Measurements from ENCODE around the gene DUSP15. TPM values are rescaled to one million over a fixed set of nuclear protein-coding genes. Genes with fewer than 3 reads are reported as not detected.
A peak's percentile ranks its signal among the peaks of the same experiment; 100 is the strongest.

The DUSP15 gene
- total RNA-seq, 1 donor from 2014 or later = 19.3 TPM

DNA sequence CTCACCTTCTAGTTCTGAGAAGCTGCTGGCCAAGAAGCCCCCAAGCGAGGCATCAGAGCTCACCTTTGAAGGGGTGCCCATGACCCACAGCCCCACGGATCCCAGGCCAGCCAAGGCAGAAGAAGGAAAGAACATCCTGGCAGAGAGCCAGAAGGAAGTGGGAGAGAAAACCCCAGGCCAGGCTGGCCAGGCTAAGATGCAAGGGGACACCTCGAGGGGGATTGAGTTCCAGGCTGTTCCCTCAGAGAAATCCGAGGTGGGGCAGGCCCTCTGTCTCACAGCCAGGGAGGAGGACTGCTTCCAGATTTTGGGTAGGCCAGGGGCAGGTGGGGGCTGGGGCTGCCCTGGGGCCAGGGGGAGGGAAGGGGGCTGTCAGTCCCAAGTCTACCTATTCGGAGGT is 48.9 kb downstream of the DUSP15 start:
- TF ChIP-seq, protein P1, sequence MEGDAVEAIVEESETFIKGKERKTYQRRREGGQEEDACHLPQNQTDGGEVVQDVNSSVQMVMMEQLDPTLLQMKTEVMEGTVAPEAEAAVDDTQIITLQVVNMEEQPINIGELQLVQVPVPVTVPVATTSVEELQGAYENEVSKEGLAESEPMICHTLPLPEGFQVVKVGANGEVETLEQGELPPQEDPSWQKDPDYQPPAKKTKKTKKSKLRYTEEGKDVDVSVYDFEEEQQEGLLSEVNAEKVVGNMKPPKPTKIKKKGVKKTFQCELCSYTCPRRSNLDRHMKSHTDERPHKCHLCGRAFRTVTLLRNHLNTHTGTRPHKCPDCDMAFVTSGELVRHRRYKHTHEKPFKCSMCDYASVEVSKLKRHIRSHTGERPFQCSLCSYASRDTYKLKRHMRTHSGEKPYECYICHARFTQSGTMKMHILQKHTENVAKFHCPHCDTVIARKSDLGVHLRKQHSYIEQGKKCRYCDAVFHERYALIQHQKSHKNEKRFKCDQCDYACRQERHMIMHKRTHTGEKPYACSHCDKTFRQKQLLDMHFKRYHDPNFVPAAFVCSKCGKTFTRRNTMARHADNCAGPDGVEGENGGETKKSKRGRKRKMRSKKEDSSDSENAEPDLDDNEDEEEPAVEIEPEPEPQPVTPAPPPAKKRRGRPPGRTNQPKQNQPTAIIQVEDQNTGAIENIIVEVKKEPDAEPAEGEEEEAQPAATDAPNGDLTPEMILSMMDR (IDR thresholded peaks at IDR 0.05; ENCODE audit: partially characterized antibody, unreplicated experiment) = no peak
- Mint-ChIP-seq H3K4me1 (ENCODE audit: low read depth, unreplicated experiment) (peaks cover 18% of the 10 kb centered on the region), H3K9me3 (ENCODE audit: unreplicated experiment) (peaks cover 2% of the 10 kb centered on the region), H3K4me3 (ENCODE audit: unreplicated experiment) (no peak overlapping the region), H3K27ac (ENCODE audit: unreplicated experiment) (no peak overlapping the region), H3K27me3 (ENCODE audit: unreplicated experiment) (peaks cover 4% of the 10 kb centered on the region), H3K36me3 (ENCODE audit: unreplicated experiment) (no peaks in the 10 kb centered on the region)
- peak; percentile 21 for DNase-seq

DNA sequence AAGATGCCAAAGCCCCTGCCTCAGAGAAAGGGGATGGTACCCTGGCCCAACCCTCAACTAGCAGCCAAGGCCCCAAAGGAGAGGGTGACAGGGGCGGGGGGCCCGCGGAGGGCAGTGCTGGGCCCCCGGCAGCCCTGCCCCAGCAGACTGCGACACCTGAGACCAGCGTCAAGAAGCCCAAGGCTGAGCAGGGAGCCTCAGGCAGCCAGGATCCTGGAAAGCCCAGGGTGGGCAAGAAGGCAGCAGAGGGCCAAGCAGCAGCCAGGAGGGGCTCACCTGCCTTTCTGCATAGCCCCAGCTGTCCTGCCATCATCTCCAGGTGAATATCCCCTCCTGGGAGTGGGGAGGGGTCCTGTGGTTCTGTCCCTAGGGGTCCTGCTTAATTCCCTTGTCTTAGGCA is 50.1 kb downstream of the DUSP15 start:
- no peak overlapping the region for H3K4me3 Mint-ChIP-seq (ENCODE audit: unreplicated experiment)
- peaks cover 18% of the 10 kb centered on the region for H3K4me1 Mint-ChIP-seq (ENCODE audit: low read depth, unreplicated experiment)
- peaks cover 2% of the 10 kb centered on the region for H3K9me3 Mint-ChIP-seq (ENCODE audit: unreplicated experiment)
- peaks cover 4% of the 10 kb centered on the region for H3K27me3 Mint-ChIP-seq (ENCODE audit: unreplicated experiment)
- DNase-seq = peak; percentile 36
- no peaks in the 10 kb centered on the region for H3K36me3 Mint-ChIP-seq (ENCODE audit: unreplicated experiment)
- TF ChIP-seq, protein P1 (IDR thresholded peaks at IDR 0.05; ENCODE audit: partially characterized antibody, unreplicated experiment) = no peak
- H3K27ac Mint-ChIP-seq (ENCODE audit: unreplicated experiment) = peak overlapping the region; percentile 13

DNA sequence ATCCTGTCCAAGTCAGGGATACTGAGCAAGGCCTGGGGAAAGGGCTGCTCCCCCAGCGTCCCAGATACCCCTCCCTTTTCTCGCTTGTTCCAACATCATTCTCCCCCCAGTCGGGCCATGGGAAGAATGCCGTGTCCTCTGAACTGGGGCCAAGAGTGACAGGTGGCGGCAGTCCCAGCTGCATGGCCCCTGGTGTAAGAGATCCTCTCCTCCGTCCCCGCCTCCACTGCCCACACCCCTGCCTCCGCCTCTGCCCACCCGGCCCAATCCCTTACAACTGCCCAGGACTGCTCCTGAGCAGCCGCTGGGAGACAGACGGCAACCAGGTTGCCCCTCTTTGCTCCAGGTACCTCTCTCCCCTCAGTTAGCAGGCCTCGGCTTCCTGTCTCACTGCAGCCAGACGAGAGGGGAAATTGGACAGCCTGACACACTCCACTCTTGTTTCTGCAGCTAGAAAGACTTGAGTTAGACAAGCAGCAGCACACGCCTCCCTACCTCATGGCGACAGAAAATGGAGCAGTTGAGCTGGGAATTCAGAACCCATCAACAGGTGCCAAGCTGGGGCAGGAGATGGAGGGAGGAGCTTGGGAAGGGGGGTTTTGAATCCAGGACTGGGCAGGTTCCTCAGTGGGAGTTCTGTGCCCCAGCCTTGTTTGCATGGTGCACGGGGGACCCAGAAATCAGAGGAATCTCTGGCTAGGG is 51.1 kb downstream of the DUSP15 start, which contains the start of gene MYLK2:
TSS of gene MYLK2 (plus strand) at position 274 of the 702 bp plus-strand sequence. CDS start at position 499, 225 bp downstream.
- Mint-ChIP-seq H3K27ac (ENCODE audit: unreplicated experiment) (no peak within 1 kb of the TSS), H3K9me3 (ENCODE audit: unreplicated experiment) (peaks cover 2% of the 10 kb centered on the region), H3K27me3 (ENCODE audit: unreplicated experiment) (peaks cover 4% of the 10 kb centered on the region), H3K4me1 (ENCODE audit: low read depth, unreplicated experiment) (peaks cover 18% of the 10 kb centered on the region), H3K4me3 (ENCODE audit: unreplicated experiment) (peak within 1 kb of the TSS; percentile 12), H3K36me3 (ENCODE audit: unreplicated experiment) (no peaks in the 10 kb centered on the region)
- TF ChIP-seq, protein P1 (IDR thresholded peaks at IDR 0.05; ENCODE audit: partially characterized antibody, unreplicated experiment) = peak; percentile 11
- DNase-seq = peak; percentile 59

DNA sequence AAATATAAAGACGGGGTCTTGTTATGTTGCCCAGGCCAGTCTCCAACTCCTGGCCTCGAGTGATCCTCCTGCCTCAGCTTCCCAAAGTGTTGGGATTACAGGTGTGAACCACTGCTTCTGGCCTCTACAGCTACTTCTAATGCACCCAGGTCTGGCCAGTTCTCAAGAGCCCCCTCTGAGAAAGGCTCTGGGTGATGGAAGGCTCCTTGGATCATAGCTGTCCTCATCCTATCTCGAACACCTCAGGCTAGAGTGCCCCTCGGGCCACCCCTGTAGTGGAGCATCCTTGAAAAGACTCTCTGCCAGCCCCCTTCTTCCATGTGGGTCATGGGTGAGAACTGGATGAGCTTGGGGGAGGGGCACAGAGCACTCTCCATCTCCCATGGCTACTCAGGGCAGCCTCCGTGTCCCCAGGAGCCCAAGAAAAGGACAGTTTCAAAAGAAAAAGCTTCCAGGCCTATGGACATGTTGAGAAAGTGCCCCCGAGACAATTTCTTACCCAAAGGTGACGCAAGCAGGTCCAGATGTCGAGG is 51.9 kb downstream of the DUSP15 start:
- H3K27ac Mint-ChIP-seq (ENCODE audit: unreplicated experiment) = no peak overlapping the region
- H3K4me1 Mint-ChIP-seq (ENCODE audit: low read depth, unreplicated experiment) = peaks cover 18% of the 10 kb centered on the region
- peaks cover 2% of the 10 kb centered on the region for H3K9me3 Mint-ChIP-seq (ENCODE audit: unreplicated experiment)
- DNase-seq = peak; percentile 25
- H3K4me3 Mint-ChIP-seq (ENCODE audit: unreplicated experiment) = no peak overlapping the region
- H3K36me3 Mint-ChIP-seq (ENCODE audit: unreplicated experiment) = no peaks in the 10 kb centered on the region
- TF ChIP-seq, protein P1 (IDR thresholded peaks at IDR 0.05; ENCODE audit: partially characterized antibody, unreplicated experiment) = no peak
- peaks cover 4% of the 10 kb centered on the region for H3K27me3 Mint-ChIP-seq (ENCODE audit: unreplicated experiment)

DNA sequence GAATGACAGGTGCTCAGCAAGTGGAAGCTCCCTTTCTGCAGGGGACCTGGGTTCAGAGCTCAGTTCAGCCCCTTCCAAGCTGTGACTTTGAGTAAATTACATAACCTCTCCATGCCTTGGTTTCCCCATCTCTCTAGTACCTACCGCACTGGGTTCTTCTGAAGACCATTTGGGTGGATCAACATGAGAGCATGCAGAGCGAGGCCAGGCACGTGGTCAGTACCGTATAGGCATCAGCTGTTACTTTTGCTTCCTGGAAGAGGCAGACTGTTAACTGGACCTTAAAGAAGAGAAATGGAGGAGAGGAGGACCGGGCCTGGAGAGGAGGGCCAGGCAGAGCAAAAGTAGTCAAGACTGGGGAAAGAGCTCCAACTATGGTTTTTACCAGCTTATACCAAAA is 52.9 kb downstream of the DUSP15 start:
- peaks cover 4% of the 10 kb centered on the region for H3K9me3 Mint-ChIP-seq (ENCODE audit: unreplicated experiment)
- TF ChIP-seq, protein P1 (IDR thresholded peaks at IDR 0.05; ENCODE audit: partially characterized antibody, unreplicated experiment) = no peak
- H3K27me3 Mint-ChIP-seq (ENCODE audit: unreplicated experiment) = peaks cover 4% of the 10 kb centered on the region
- no peaks in the 10 kb centered on the region for H3K36me3 Mint-ChIP-seq (ENCODE audit: unreplicated experiment)
- no peak overlapping the region for H3K4me3 Mint-ChIP-seq (ENCODE audit: unreplicated experiment)
- H3K4me1 Mint-ChIP-seq (ENCODE audit: low read depth, unreplicated experiment) = peaks cover 21% of the 10 kb centered on the region
- H3K27ac Mint-ChIP-seq (ENCODE audit: unreplicated experiment) = no peak overlapping the region
- DNase-seq = peak; percentile 9

Data from glutamatergic neuron (in vitro differentiated cells).